Islet precursor cell (in vitro differentiated cells): ENCODE results near the gene IFT52.
"Not testable (repeated sequence)": the region's sequence is repeated elsewhere in the genome, so short reads cannot be mapped to it uniquely, and the experiment has no call there.

Source experiments
- DNase-seq: peaks from one replicate; pipeline ENCODE4 v3.0.0-alpha.2; 2018

IFT52 gene

GRCh38 chr20:43569282-43569681 is 21.5 kb upstream of the IFT52 start:
- no peak for DNase-seq

GRCh38 chr20:43570496-43570895 is 20.2 kb upstream of the IFT52 start:
- DNase-seq: no peak

- no peak for DNase-seq
These were observed 19.4 kb upstream of the IFT52 start for GRCh38 chr20:43571310-43571709.

- no peak for DNase-seq
These were observed 19.0 kb upstream of the IFT52 start for GRCh38 chr20:43571771-43572170.

GRCh38 chr20:43572891-43573290 is 17.8 kb upstream of the IFT52 start:
- no peak for DNase-seq

- no peak for DNase-seq
These were observed 14.6 kb upstream of the IFT52 start for GRCh38 chr20:43576108-43576507.

GRCh38 chr20:43579861-43580793 is 10.6 kb upstream of the IFT52 start:
- no peak for DNase-seq

GRCh38 chr20:43583133-43583864 is 7.4 kb upstream of the IFT52 start:
- DNase-seq: no peak

- DNase-seq: no peak
These were observed 6.7 kb upstream of the IFT52 start for GRCh38 chr20:43583982-43584432.

GRCh38 chr20:43584448-43585136 is 6.1 kb upstream of the IFT52 start:
- DNase-seq: peak; percentile 65

GRCh38 chr20:43586641-43587040 is 4.1 kb upstream of the IFT52 start:
- DNase-seq: no peak

GRCh38 chr20:43588526-43588925 is 2.2 kb upstream of the IFT52 start:
- not testable (repeated sequence) for DNase-seq

GRCh38 chr20:43590036-43590391 is 723 bp upstream of the IFT52 start:
- DNase-seq: no peak

GRCh38 chr20:43601960-43602359 is 11.2 kb downstream of the IFT52 start:
- DNase-seq: not testable (repeated sequence)

- DNase-seq: no peak
These were observed 12.4 kb downstream of the IFT52 start for GRCh38 chr20:43603124-43603523.

- DNase-seq: no peak
These were observed 15.0 kb downstream of the IFT52 start for GRCh38 chr20:43605715-43606114.

- not testable (repeated sequence) for DNase-seq
These were observed 16.5 kb downstream of the IFT52 start for GRCh38 chr20:43607278-43607677.

- DNase-seq: no peak
These were observed 40.9 kb downstream of the IFT52 start for GRCh38 chr20:43631598-43631997.

GRCh38 chr20:43636429-43636828 is 45.7 kb downstream of the IFT52 start:
- no peak for DNase-seq

- DNase-seq: no peak
These were observed 51.8 kb downstream of the IFT52 start for GRCh38 chr20:43642548-43642947.

- no peak for DNase-seq
These were observed 60.3 kb downstream of the IFT52 start for GRCh38 chr20:43650997-43651525.

GRCh38 chr20:43651650-43652184 is 61.0 kb downstream of the IFT52 start:
- not testable (repeated sequence) for DNase-seq

GRCh38 chr20:43653966-43654365 is 63.2 kb downstream of the IFT52 start:
- no peak for DNase-seq
